Loucy (cell line): Measurements from ENCODE around the gene COL23A1.

Source experiments
- EZH2phosphoT487 ChIP-seq: fragments of 200-600 bp; IDR thresholded peaks from 2 replicates; pipeline ENCODE4 v1.6.1; 2018; ENCODE audit warnings: antibody characterized with exemption, mild to moderate bottlenecking, moderate library complexity, borderline replicate concordance
- TF ChIP-seq, protein P1 (sequence below): fragments of 200-600 bp; sonication (generic); conservative IDR thresholded peaks from 2 replicates; pipeline ENCODE4 v1.5.1; 2014; ENCODE audit warnings: mild to moderate bottlenecking, antibody characterized with exemption, low read length

DNA sequence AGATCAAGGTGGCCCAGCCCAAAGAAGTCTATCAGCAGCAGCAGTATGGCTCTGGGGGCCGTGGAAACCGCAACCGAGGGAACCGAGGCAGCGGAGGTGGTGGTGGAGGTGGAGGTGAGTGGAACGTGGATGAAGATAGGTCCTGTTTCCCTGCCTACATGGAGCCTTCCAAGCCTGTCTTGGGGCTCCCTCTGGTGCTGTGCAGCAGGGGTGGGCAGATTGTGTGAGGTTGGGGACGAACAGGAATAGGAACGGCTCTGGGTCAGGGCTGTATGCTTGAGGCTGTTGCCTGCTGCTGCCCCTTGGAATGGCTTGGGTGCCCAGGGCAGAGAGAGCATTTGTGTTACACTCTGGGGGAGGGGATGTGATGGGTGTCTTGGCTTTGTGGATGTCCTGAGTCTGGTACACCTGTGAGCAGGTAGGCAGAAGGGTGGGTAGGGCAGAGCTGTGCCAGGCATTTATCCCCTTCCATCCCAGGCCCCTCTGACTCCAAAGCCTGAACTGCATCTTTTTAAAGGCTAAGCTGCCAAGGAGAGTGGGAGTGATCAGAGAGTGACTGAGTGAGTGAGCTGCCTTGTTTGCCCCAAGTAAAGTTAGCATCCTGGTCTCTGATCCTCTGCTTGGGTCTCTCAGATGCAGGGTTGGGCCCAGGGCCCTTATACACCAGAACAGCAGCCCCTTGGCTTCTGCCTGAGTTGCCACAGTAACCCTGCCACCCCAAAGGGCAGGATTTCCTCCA, 380.7 kb downstream of the COL23A1 start:
- TF ChIP-seq, protein P1, sequence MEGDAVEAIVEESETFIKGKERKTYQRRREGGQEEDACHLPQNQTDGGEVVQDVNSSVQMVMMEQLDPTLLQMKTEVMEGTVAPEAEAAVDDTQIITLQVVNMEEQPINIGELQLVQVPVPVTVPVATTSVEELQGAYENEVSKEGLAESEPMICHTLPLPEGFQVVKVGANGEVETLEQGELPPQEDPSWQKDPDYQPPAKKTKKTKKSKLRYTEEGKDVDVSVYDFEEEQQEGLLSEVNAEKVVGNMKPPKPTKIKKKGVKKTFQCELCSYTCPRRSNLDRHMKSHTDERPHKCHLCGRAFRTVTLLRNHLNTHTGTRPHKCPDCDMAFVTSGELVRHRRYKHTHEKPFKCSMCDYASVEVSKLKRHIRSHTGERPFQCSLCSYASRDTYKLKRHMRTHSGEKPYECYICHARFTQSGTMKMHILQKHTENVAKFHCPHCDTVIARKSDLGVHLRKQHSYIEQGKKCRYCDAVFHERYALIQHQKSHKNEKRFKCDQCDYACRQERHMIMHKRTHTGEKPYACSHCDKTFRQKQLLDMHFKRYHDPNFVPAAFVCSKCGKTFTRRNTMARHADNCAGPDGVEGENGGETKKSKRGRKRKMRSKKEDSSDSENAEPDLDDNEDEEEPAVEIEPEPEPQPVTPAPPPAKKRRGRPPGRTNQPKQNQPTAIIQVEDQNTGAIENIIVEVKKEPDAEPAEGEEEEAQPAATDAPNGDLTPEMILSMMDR = no peak
- TF ChIP-seq EZH2phosphoT487 = no peak
